CD14-positive monocyte (primary cell): Measurements from ENCODE around the gene PLA2G12A. TPM values are rescaled to one million over a fixed set of nuclear protein-coding genes. Genes with fewer than 3 reads are reported as not detected.

ENCODE experiments used
- DNase-seq, 3 donors: peaks; one replicate each; pipeline ENCODE4 v3.0.0-alpha.2; 2011 to 2022
- H2AFZ ChIP-seq: 2 replicates; pipeline ENCODE4 v1.6.0; 2012; ENCODE audit warnings: mild to moderate bottlenecking, low read depth, low read length, inconsistent platforms; ENCODE audit not compliant: insufficient read depth, poor library complexity, severe bottlenecking
- H3K27ac ChIP-seq, 2 donors: 1 replicate in 1 of 2; 2 replicates in 1 of 2; pipeline ENCODE4 v1.5.1; 2012 to 2013; ENCODE audit warnings: low read length in 2 of 2, control low read depth in 1 of 2, inconsistent platforms in 1 of 2, low read depth in 1 of 2, mild to moderate bottlenecking in 1 of 2
- H3K27me3 ChIP-seq, 2 donors: one replicate each; pipeline versions ENCODE4 v1.6.0 to v1.6.1; 2011 to 2013; ENCODE audit warnings: low read length in 2 of 2; ENCODE audit not compliant: control insufficient read depth in 2 of 2, insufficient read depth in 2 of 2
- H3K36me3 ChIP-seq, 2 donors: replicated peaks in 1 of 2; 1 replicate in 1 of 2; 2 replicates in 1 of 2; pipeline versions ENCODE4 v1.5.1 to v1.6.1; 2012 to 2013; ENCODE audit warnings: low read length in 2 of 2, control low read depth in 1 of 2, inconsistent platforms in 1 of 2, mild to moderate bottlenecking in 1 of 2; ENCODE audit not compliant: insufficient read depth in 2 of 2, control insufficient read depth in 1 of 2
- H3K4me1 ChIP-seq, 2 donors: 1 replicate in 1 of 2; 2 replicates in 1 of 2; pipeline versions ENCODE4 v1.5.1 to v1.6.1; 2012 to 2013; ENCODE audit warnings: low read length in 2 of 2, control low read depth in 1 of 2, inconsistent platforms in 1 of 2, mild to moderate bottlenecking in 1 of 2, moderate library complexity in 1 of 2; ENCODE audit not compliant: insufficient read depth in 2 of 2, control insufficient read depth in 1 of 2
- H3K4me2 ChIP-seq: replicated peaks from 2 replicates; pipeline ENCODE3; 2012; ENCODE audit warnings: low read length, moderate library complexity, mild to moderate bottlenecking; ENCODE audit not compliant: poor library complexity, severe bottlenecking; ENCODE audit errors: extremely low read depth
- H3K4me3 ChIP-seq, 3 experiments: fragments of 200-600 bp in 1 of 3; sonication (generic) in 1 of 3; replicated peaks in 1 of 3; 1 replicate in 2 of 3; 2 replicates in 1 of 3; pipeline ENCODE4 v1.5.1; 2011 to 2013; ENCODE audit warnings: low read length in 3 of 3, mild to moderate bottlenecking in 3 of 3, control low read depth in 2 of 3, low read depth in 2 of 3, inconsistent platforms in 1 of 3, moderate library complexity in 1 of 3
- H3K79me2 ChIP-seq: 2 replicates; pipeline ENCODE4 v1.6.0; 2012; ENCODE audit warnings: mild to moderate bottlenecking, control low read depth, inconsistent platforms, low read length, moderate library complexity; ENCODE audit not compliant: insufficient read depth
- H3K9ac ChIP-seq: 2 replicates; pipeline ENCODE4 v1.6.0; 2017; ENCODE audit warnings: low read length, mild to moderate bottlenecking; ENCODE audit not compliant: insufficient read depth, poor library complexity, severe bottlenecking
- H3K9me3 ChIP-seq, 2 donors: replicated peaks in 1 of 2; 1 replicate in 1 of 2; 2 replicates in 1 of 2; pipeline versions ENCODE4 v1.5.1 to v1.6.1; 2012 to 2013; ENCODE audit warnings: low read length in 2 of 2, control low read depth in 1 of 2; ENCODE audit not compliant: control insufficient read depth in 1 of 2, insufficient read depth in 1 of 2
- H4K20me1 ChIP-seq: 2 replicates; pipeline ENCODE4 v1.6.0; 2012; ENCODE audit warnings: mild to moderate bottlenecking, low read length, control low read depth, moderate library complexity; ENCODE audit not compliant: insufficient read depth
- H3K27ac Mint-ChIP-seq, 7 donors: one replicate each; pipeline ENCODE4 v1.8.0; 2020; ENCODE audit warnings: mild to moderate bottlenecking in 7 of 7, mixed read lengths in 7 of 7, moderate library complexity in 6 of 7, inconsistent platforms in 2 of 7
- H3K27me3 Mint-ChIP-seq, 3 donors: one replicate each; pipeline ENCODE4 v1.8.0; 2021 to 2022; ENCODE audit warnings: low read depth in 3 of 3, mild to moderate bottlenecking in 3 of 3, mixed read lengths in 3 of 3, moderate library complexity in 3 of 3, inconsistent platforms in 1 of 3
- H3K36me3 Mint-ChIP-seq, 2 donors: one replicate each; pipeline ENCODE4 v1.8.0; 2020; ENCODE audit warnings: mixed read lengths in 2 of 2, inconsistent platforms in 1 of 2, mild to moderate bottlenecking in 1 of 2
- H3K4me1 Mint-ChIP-seq: one replicate; pipeline ENCODE4 v1.8.0; 2020; ENCODE audit warnings: mild to moderate bottlenecking, mixed read lengths
- H3K4me3 Mint-ChIP-seq, 2 donors: one replicate each; pipeline ENCODE4 v1.8.0; 2020; ENCODE audit warnings: mild to moderate bottlenecking in 2 of 2, mixed read lengths in 2 of 2, moderate library complexity in 1 of 2
- H3K9me3 Mint-ChIP-seq, 7 donors: one replicate each; pipeline ENCODE4 v1.8.0; 2020 to 2022; ENCODE audit warnings: mixed read lengths in 7 of 7, mild to moderate bottlenecking in 6 of 7, moderate library complexity in 6 of 7, inconsistent platforms in 2 of 7
- WGBS: methylation state at CpG from one replicate; pipeline ENCODE4 v1.1.5; 2013; ENCODE audit warnings: missing lambda C conversion rate; ENCODE audit not compliant: insufficient coverage; 5-methylcytosine and 5-hydroxymethylcytosine counted together
- intact Hi-C, 2 donors: fragments of 100-400 bp; cut with micrococcal nuclease; formaldehyde crosslinking; loops; one replicate each; pipeline versions ENCODE4 v1.15.0 to v1.15.1; 2023
- polyA plus RNA-seq, 3 donors: library from polyadenylated mRNA; depleted of rRNA in 1 of 3; unstranded in 2 of 3; stranded (reverse) in 1 of 3; fragments of 300-500 nt in 2 of 3; fragments of >200 nt in 1 of 3; fragmentation: Illumina TruSeq in 2 of 3; gene quantifications; 1 replicate in 2 of 3; 2 replicates in 1 of 3; pipeline ENCODE4 v1.2.3, GENCODE V29; 2012 to 2021
- TF ChIP-seq, protein P1 (sequence below): fragments of 200-600 bp; IDR thresholded peaks from one replicate; pipeline ENCODE4 v1.8.0; 2022; ENCODE audit warnings: antibody characterized with exemption, mild to moderate bottlenecking

The PLA2G12A gene
- polyA plus RNA-seq, 3 donors, result 1.8 to 16.2 (median 15.1) TPM

GRCh38 chr4:109738104-109738872 lies 8.4 kb upstream of the PLA2G12A start:
- DNase-seq, result no peak

DNA sequence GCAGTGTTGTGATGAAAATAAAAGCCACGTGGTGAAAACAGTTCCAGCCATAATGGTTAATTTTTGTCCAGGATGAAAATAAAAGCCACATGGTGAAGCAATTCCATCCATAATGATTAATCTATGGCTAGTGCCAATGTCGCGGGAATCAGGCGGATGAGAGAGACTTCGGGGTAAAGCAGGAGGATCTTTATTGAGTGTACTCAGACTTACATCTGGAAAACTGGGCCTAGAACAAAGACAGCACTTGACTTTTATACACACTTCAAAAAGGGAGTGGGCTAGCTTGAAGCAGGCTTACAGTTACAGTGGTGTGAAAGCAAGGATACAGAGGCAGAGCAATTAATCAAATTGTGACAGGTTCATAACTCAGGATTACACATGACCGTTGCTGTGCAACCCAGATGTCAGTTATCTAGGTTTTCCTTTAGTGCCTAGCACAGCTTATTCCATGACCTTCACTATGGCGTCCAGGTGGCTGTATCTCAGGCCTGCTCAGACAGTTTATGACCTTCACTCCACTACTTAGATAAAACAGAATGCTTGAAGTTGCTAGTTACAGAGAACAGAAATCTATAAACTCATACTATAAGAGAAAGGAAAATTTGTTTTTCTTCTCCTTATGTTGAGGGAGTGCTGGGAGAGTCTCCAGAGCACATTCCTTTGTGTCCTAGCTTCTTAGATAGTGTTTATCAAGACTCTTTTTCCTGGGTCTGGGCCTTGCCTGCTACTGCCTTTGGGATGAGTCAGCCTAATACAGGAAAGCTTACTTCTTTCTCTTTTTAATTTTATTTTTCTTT lies 5.9 kb upstream of the PLA2G12A start:
- H3K9me3 ChIP-seq, result no peaks in the 10 kb centered on the region
- intact Hi-C loops, result no loop called here
- no peak overlapping the region for H3K4me3 ChIP-seq
- TF ChIP-seq, protein P1, sequence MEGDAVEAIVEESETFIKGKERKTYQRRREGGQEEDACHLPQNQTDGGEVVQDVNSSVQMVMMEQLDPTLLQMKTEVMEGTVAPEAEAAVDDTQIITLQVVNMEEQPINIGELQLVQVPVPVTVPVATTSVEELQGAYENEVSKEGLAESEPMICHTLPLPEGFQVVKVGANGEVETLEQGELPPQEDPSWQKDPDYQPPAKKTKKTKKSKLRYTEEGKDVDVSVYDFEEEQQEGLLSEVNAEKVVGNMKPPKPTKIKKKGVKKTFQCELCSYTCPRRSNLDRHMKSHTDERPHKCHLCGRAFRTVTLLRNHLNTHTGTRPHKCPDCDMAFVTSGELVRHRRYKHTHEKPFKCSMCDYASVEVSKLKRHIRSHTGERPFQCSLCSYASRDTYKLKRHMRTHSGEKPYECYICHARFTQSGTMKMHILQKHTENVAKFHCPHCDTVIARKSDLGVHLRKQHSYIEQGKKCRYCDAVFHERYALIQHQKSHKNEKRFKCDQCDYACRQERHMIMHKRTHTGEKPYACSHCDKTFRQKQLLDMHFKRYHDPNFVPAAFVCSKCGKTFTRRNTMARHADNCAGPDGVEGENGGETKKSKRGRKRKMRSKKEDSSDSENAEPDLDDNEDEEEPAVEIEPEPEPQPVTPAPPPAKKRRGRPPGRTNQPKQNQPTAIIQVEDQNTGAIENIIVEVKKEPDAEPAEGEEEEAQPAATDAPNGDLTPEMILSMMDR, result no peak
- DNase-seq, result no peak
- H3K36me3 ChIP-seq, result no peaks in the 10 kb centered on the region
- Mint-ChIP-seq H3K36me3 (no peaks in the 10 kb centered on the region), H3K4me3 (no peak overlapping the region), H3K4me1 (no peaks in the 10 kb centered on the region), H3K27ac (no peak overlapping the region), H3K9me3 (no peaks in the 10 kb centered on the region), H3K27me3 (peaks cover 5 to 11% (median 6%) of the 10 kb centered on the region in 3 donors)
- H4K20me1 ChIP-seq, result no peaks in the 10 kb centered on the region
- H3K27me3 ChIP-seq, result no peaks in the 10 kb centered on the region
- H3K4me2 ChIP-seq, result no peak overlapping the region
- no peak overlapping the region for H2AFZ ChIP-seq
- no peak overlapping the region for H3K27ac ChIP-seq
- 89% methylated on average over 2 of the region's 7 CpGs for WGBS
- no peak overlapping the region for H3K9ac ChIP-seq
- no peaks in the 10 kb centered on the region for H3K79me2 ChIP-seq
- H3K4me1 ChIP-seq, result no peaks in the 10 kb centered on the region

More at GRCh38 chr4:109738104-109738872, 8.4 kb upstream of the PLA2G12A start:
- H4K20me1 ChIP-seq, result no peaks in the 10 kb centered on the region
- no peak overlapping the region for H3K4me2 ChIP-seq
- Mint-ChIP-seq H3K27me3 (peaks cover 0 to 7% (median 6%) of the 10 kb centered on the region in 3 donors), H3K27ac (no peak overlapping the region), H3K4me3 (no peak overlapping the region), H3K4me1 (no peaks in the 10 kb centered on the region), H3K36me3 (no peaks in the 10 kb centered on the region), H3K9me3 (no peaks in the 10 kb centered on the region)
- WGBS, result 91% methylated on average over 4 of the region's 10 CpGs
- no peaks in the 10 kb centered on the region for H3K27me3 ChIP-seq
- H3K4me3 ChIP-seq, result no peak overlapping the region
- H3K79me2 ChIP-seq, result no peaks in the 10 kb centered on the region
- no peak overlapping the region for H2AFZ ChIP-seq
- H3K9me3 ChIP-seq, result no peaks in the 10 kb centered on the region
- H3K27ac ChIP-seq, result no peak overlapping the region
- no peak overlapping the region for H3K9ac ChIP-seq
- TF ChIP-seq, protein P1, result no peak
- no peaks in the 10 kb centered on the region for H3K4me1 ChIP-seq
- intact Hi-C loops, result no loop called here
- H3K36me3 ChIP-seq, result no peaks in the 10 kb centered on the region
